Gastroesophageal sphincter (tissue), 4 donors: ENCODE data around the gene SERP2. TPM values are rescaled to one million over a fixed set of nuclear protein-coding genes. Genes with fewer than 3 reads are reported as not detected.

ENCODE experiments used
- ATAC-seq: fragments of 150-250 bp; one replicate; pipeline ENCODE4 v1.9.1; 2016; ENCODE audit warnings: mild to moderate bottlenecking, moderate library complexity
- H3K27ac ChIP-seq, 4 donors: fragments of 200-600 bp; sonication (generic) in 3 of 4; 1 replicate in 3 of 4; 2 replicates in 1 of 4; pipeline ENCODE4 v1.5.1; 2016 to 2019
- H3K27me3 ChIP-seq: fragments of 200-600 bp; sonication (generic); one replicate; pipeline ENCODE4 v1.5.1; 2019
- H3K36me3 ChIP-seq, 2 donors: fragments of 200-600 bp; sonication (generic); one replicate each; pipeline ENCODE4 v1.5.1; 2019; ENCODE audit warnings: control low read depth in 1 of 2
- H3K4me1 ChIP-seq, 3 donors: fragments of 200-600 bp; sonication (generic); 1 replicate in 2 of 3; 2 replicates in 1 of 3; pipeline ENCODE4 v1.5.1; 2016 to 2019; ENCODE audit warnings: control low read depth in 2 of 3
- H3K4me3 ChIP-seq, 2 donors: fragments of 200-600 bp; sonication (generic); one replicate each; pipeline ENCODE4 v1.5.1; 2019; ENCODE audit warnings: mild to moderate bottlenecking in 1 of 2, moderate library complexity in 1 of 2
- H3K9me3 ChIP-seq, 3 donors: fragments of 200-600 bp; sonication (generic); one replicate each; pipeline ENCODE4 v1.5.1; 2017 to 2019; ENCODE audit warnings: control low read depth in 2 of 3
- EP300 ChIP-seq: sonication (generic); formaldehyde crosslinking; IDR thresholded peaks from one replicate; pipeline ENCODE4 v1.6.1; 2017; ENCODE audit warnings: antibody characterized with exemption, mild to moderate bottlenecking
- POLR2A ChIP-seq, 2 donors: fragments of 450-650 bp; IDR thresholded peaks; one replicate each; pipeline ENCODE4 v1.6.1; 2017; ENCODE audit warnings: antibody characterized with exemption in 2 of 2, mild to moderate bottlenecking in 2 of 2, moderate library complexity in 1 of 2
- POLR2AphosphoS5 ChIP-seq: sonication (generic); formaldehyde crosslinking; IDR thresholded peaks from one replicate; pipeline ENCODE4 v1.6.1; 2017; ENCODE audit warnings: antibody characterized with exemption
- WGBS, 2 donors: methylation state at CpG; one replicate each; pipeline ENCODE4 v1.1.5; 2018; ENCODE audit warnings: low coverage in 1 of 2; 5-methylcytosine and 5-hydroxymethylcytosine counted together
- total RNA-seq, 4 donors: library from RNA; depleted of rRNA; stranded (reverse); fragments of >200 nt; gene quantifications; one replicate each; pipeline ENCODE4 v1.1.0, GENCODE V29; 2016
- TF ChIP-seq, protein P1 (sequence below), 4 experiments: fragments of 200-600 bp in 2 of 4; fragments of 450-650 bp in 2 of 4; sonication (generic) in 1 of 4; IDR thresholded peaks; one replicate each; pipeline ENCODE4 v1.5.1; 2017 to 2019; ENCODE audit warnings: antibody characterized with exemption in 4 of 4, mild to moderate bottlenecking in 2 of 4, moderate library complexity in 2 of 4

Gene SERP2
- total RNA-seq, 4 donors from 2014 or later: 6.9 to 15.6 (median 11.5) TPM

DNA sequence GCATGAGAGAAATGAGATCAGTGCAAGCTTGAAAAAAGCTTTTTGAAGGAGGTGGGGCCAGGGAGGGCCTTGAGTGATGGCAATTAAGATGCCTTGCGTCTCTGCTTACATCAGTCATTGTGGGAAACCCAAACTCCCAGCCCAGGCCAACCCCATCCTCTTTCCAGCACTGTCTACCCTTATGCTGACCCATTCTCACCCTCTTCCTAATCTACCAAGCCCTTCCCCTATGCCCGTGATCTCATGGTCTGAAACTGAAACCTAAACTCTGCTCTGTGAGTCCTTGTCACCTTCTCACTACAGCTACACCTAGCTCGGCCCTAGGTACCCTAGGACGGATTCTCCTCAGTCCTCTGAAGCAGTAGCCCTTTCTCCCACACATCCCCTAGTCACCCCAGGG is 36.0 kb upstream of the SERP2 start:
- no peaks in the 10 kb centered on the region for H3K9me3 ChIP-seq
- 92 to 96% methylated on average over 3 to 4 of the region's 4 CpGs for WGBS, 2 donors
- no peak overlapping the region for H3K27ac ChIP-seq
- H3K27me3 ChIP-seq: no peaks in the 10 kb centered on the region
- peaks cover 0 to 4% (median 3%) of the 10 kb centered on the region in 3 donors for H3K4me1 ChIP-seq
- TF ChIP-seq, protein P1, sequence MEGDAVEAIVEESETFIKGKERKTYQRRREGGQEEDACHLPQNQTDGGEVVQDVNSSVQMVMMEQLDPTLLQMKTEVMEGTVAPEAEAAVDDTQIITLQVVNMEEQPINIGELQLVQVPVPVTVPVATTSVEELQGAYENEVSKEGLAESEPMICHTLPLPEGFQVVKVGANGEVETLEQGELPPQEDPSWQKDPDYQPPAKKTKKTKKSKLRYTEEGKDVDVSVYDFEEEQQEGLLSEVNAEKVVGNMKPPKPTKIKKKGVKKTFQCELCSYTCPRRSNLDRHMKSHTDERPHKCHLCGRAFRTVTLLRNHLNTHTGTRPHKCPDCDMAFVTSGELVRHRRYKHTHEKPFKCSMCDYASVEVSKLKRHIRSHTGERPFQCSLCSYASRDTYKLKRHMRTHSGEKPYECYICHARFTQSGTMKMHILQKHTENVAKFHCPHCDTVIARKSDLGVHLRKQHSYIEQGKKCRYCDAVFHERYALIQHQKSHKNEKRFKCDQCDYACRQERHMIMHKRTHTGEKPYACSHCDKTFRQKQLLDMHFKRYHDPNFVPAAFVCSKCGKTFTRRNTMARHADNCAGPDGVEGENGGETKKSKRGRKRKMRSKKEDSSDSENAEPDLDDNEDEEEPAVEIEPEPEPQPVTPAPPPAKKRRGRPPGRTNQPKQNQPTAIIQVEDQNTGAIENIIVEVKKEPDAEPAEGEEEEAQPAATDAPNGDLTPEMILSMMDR (IDR thresholded peaks at IDR 0.05): no peak
- TF ChIP-seq POLR2A (IDR thresholded peaks at IDR 0.05): no peak
- ATAC-seq: no peak
- H3K36me3 ChIP-seq: no peaks in the 10 kb centered on the region
- H3K4me3 ChIP-seq: no peak overlapping the region

DNA sequence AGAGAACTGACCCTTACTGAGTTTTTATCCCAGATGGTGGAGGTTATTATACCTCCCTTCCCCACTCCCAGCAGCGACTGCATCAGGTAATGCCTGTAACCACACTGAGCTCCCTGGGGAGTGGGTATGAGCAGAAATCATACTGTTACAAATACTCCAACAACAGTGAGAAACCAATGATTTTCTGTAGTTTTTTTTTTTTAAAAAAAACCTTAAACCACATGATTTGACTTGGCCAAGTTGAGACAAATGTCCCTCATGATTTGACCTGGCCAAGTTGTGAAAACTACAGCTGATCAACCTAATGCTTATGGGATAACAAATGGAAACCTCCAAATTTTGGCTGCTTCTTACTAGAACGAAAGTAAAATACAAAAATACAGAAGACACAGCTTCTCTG is 33.1 kb upstream of the SERP2 start:
- Histone ChIP-seq H3K27me3 (no peaks in the 10 kb centered on the region), H3K4me3 (no peak overlapping the region), H3K36me3 (no peaks in the 10 kb centered on the region), H3K9me3 (no peaks in the 10 kb centered on the region), H3K4me1 (no peaks in the 10 kb centered on the region), H3K27ac (no peak overlapping the region)
- 69 to 75% methylated on average over 1 to 2 of the region's 2 CpGs for WGBS, 2 donors
- no peak for ATAC-seq
- no peak for TF ChIP-seq POLR2A (IDR thresholded peaks at IDR 0.05)
- TF ChIP-seq, protein P1 (IDR thresholded peaks at IDR 0.05): no peak
- no peak for TF ChIP-seq EP300
- no peak for TF ChIP-seq POLR2AphosphoS5

DNA sequence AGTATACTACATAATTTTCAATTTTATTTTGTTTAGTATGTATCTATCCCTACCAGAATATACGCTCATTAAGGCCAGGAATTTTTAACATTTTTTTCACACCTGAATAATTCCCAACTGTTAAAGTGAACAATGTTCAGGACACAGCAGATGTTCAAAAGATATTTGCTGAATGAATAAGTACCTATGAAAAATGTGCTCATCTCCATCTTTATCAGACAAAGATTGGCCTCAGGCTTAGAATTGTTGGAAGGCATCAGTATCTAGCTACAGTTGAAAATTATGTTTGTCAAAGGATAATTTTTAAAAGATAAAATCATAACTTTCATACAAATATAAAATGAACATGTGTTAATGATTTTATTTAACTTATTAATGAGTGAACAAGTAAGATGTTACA is 30.9 kb upstream of the SERP2 start:
- H3K9me3 ChIP-seq: no peaks in the 10 kb centered on the region
- no peak overlapping the region for H3K27ac ChIP-seq
- no peaks in the 10 kb centered on the region for H3K36me3 ChIP-seq
- ATAC-seq: no peak
- TF ChIP-seq POLR2AphosphoS5 (no peak), EP300 (no peak), POLR2A (IDR thresholded peaks at IDR 0.05) (no peak)
- TF ChIP-seq, protein P1 (IDR thresholded peaks at IDR 0.05): no peak
- WGBS, 2 donors: 94 to 100% methylated on average over 1 of the region's 1 CpG
- no peak overlapping the region for H3K4me3 ChIP-seq
- H3K27me3 ChIP-seq: no peaks in the 10 kb centered on the region
- H3K4me1 ChIP-seq: no peaks in the 10 kb centered on the region

DNA sequence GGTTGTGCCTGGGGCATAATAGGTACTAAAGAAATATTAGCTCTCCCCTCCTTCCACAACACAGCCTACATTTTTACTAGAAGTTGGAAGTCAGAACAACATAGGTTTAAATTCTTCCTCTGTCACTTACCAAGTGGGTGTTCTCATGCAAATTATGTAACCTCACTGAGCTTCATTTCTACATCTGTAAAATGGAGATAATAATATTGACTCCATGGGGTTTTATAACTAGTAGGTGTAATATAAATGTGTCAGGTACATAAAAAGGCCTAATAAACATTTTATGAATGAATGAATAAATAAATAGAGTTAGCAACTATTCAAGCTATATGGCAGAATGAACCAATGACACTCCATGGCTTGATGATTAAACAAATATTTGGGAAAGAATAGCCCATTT is 27.1 kb upstream of the SERP2 start:
- no peak for ATAC-seq
- Histone ChIP-seq H3K27ac (no peak overlapping the region), H3K4me1 (no peaks in the 10 kb centered on the region), H3K4me3 (no peak overlapping the region), H3K27me3 (no peaks in the 10 kb centered on the region), H3K36me3 (no peaks in the 10 kb centered on the region), H3K9me3 (no peaks in the 10 kb centered on the region)
- TF ChIP-seq, protein P1 (IDR thresholded peaks at IDR 0.05): no peak
- no peak for TF ChIP-seq POLR2AphosphoS5
- TF ChIP-seq EP300: no peak
- no peak for TF ChIP-seq POLR2A (IDR thresholded peaks at IDR 0.05)

DNA sequence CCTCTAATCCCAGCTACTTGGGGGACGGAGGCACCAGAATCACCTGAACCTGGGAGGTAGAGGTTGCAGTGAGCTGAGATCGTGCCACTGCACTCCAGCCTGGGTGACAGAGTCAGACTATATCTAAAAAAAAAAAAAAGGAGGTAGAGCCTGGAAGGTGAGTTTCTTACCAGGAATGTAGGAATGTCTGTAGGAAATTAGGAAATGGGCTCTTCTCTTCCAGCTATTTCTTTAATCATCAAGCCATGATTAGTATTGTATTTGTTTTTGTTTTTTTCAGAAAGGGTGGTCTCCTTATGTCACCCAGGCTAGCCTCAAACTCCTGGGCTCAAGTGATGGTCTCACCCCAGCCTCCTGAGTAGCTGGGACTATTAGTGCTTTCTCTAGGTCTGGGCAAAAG is 26.3 kb upstream of the SERP2 start:
- no peak overlapping the region for H3K4me3 ChIP-seq

More for the DNA sequence above, 26.3 kb upstream of the SERP2 start:
- ATAC-seq: no peak
- WGBS, 2 donors: 100% methylated on average over 1 of the region's 2 CpGs; no CpG with 5 or more reads in 1 of the 2 donors
- H3K4me1 ChIP-seq: no peaks in the 10 kb centered on the region
- no peaks in the 10 kb centered on the region for H3K9me3 ChIP-seq
- H3K36me3 ChIP-seq: no peaks in the 10 kb centered on the region
- TF ChIP-seq POLR2A (IDR thresholded peaks at IDR 0.05): no peak
- TF ChIP-seq, protein P1 (IDR thresholded peaks at IDR 0.05): no peak
- TF ChIP-seq POLR2AphosphoS5: no peak
- no peak for TF ChIP-seq EP300
- no peak overlapping the region for H3K27ac ChIP-seq
- H3K27me3 ChIP-seq: no peaks in the 10 kb centered on the region
